ENCODE results near the gene PRKAG3. TPM values are rescaled to one million over a fixed set of nuclear protein-coding genes. Genes with fewer than 3 reads are reported as not detected.
"Not testable (repeated sequence)": the region's sequence is repeated elsewhere in the genome, so short reads cannot be mapped to it uniquely, and the experiment has no call there.

Gene PRKAG3
- total RNA-seq, 1 experiment from 2014 or later, result not detected

- intact Hi-C loops (cut with micrococcal nuclease; ENCODE audit: unreplicated experiment), result no loop called here
- no peak overlapping the region for H3K4me3 Mint-ChIP-seq (ENCODE audit: unreplicated experiment)
- no TSS peak for BruUV-seq (replicated peaks)
- Histone ChIP-seq H3K9me3 (peaks cover 12% of the 10 kb centered on the region), H3K27me3 (replicated peaks; ENCODE audit: control insufficient read depth, insufficient read depth, low read length) (no peaks in the 10 kb centered on the region), H3K36me3 (ENCODE audit: control insufficient read depth, insufficient read depth, low read length) (no peaks in the 10 kb centered on the region), H3K4me1 (peaks cover 8% of the 10 kb centered on the region; the same call in 1 of the 2 replicates), H3K4me3 (ENCODE audit: low read depth, low read length) (no peak overlapping the region)
- H3K27ac Mint-ChIP-seq (ENCODE audit: unreplicated experiment), result no peak overlapping the region
- no peak for DNase-seq
- no peaks in the 10 kb centered on the region for H3K27me3 Mint-ChIP-seq (ENCODE audit: insufficient read depth, unreplicated experiment)
- ChIA-PET POLR2A (no interaction called here), CTCF (no interaction called here)
- peaks cover 30% of the 10 kb centered on the region for H3K9me3 Mint-ChIP-seq (ENCODE audit: unreplicated experiment)
- H3K36me3 Mint-ChIP-seq (ENCODE audit: insufficient read depth, unreplicated experiment), result no peaks in the 10 kb centered on the region
- H3K4me1 Mint-ChIP-seq (ENCODE audit: low read depth, unreplicated experiment), result peaks cover 17% of the 10 kb centered on the region
- TF ChIP-seq CTCF (IDR thresholded peaks at IDR 0.05; ENCODE audit: insufficient read depth in 1 of 2, low read depth in 1 of 2, low read length in 1 of 2, severe bottlenecking in 1 of 2, unreplicated experiment in 1 of 2), result no peak
These were observed 54.2 kb downstream of the PRKAG3 start for GRCh38 chr2:218777276-218777990.

GRCh38 chr2:218776488-218776887 is 55.1 kb downstream of the PRKAG3 start:
- Histone ChIP-seq H3K36me3 (ENCODE audit: control insufficient read depth, insufficient read depth, low read length) (no peaks in the 10 kb centered on the region), H3K27me3 (replicated peaks; ENCODE audit: control insufficient read depth, insufficient read depth, low read length) (no peaks in the 10 kb centered on the region), H3K9me3 (peaks cover 12% of the 10 kb centered on the region), H3K4me3 (ENCODE audit: low read depth, low read length) (no peak overlapping the region), H3K4me1 (peaks cover 8% of the 10 kb centered on the region; the same call in 1 of the 2 replicates)
- Mint-ChIP-seq H3K4me1 (ENCODE audit: low read depth, unreplicated experiment) (peaks cover 13% of the 10 kb centered on the region), H3K4me3 (ENCODE audit: unreplicated experiment) (no peak overlapping the region), H3K27me3 (ENCODE audit: insufficient read depth, unreplicated experiment) (no peaks in the 10 kb centered on the region), H3K36me3 (ENCODE audit: insufficient read depth, unreplicated experiment) (no peaks in the 10 kb centered on the region), H3K27ac (ENCODE audit: unreplicated experiment) (no peak overlapping the region), H3K9me3 (ENCODE audit: unreplicated experiment) (peaks cover 30% of the 10 kb centered on the region)
- CTCF ChIA-PET, result no interaction called here
- POLR2A ChIA-PET, result no interaction called here
- no TSS peak for BruUV-seq (replicated peaks)
- no peak for TF ChIP-seq CTCF (IDR thresholded peaks at IDR 0.05; ENCODE audit: insufficient read depth in 1 of 2, low read depth in 1 of 2, low read length in 1 of 2, severe bottlenecking in 1 of 2, unreplicated experiment in 1 of 2)
- no peak for DNase-seq
- intact Hi-C loops (cut with micrococcal nuclease; ENCODE audit: unreplicated experiment), result no loop called here

GRCh38 chr2:218773881-218774280 is 57.7 kb downstream of the PRKAG3 start:
- POLR2A ChIA-PET, result no interaction called here
- TF ChIP-seq CTCF (IDR thresholded peaks at IDR 0.05; ENCODE audit: insufficient read depth in 1 of 2, low read depth in 1 of 2, low read length in 1 of 2, severe bottlenecking in 1 of 2, unreplicated experiment in 1 of 2), result no peak
- Mint-ChIP-seq H3K4me1 (ENCODE audit: low read depth, unreplicated experiment) (no peaks in the 10 kb centered on the region), H3K27me3 (ENCODE audit: insufficient read depth, unreplicated experiment) (no peaks in the 10 kb centered on the region), H3K27ac (ENCODE audit: unreplicated experiment) (no peak overlapping the region), H3K4me3 (ENCODE audit: unreplicated experiment) (no peak overlapping the region), H3K36me3 (ENCODE audit: insufficient read depth, unreplicated experiment) (no peaks in the 10 kb centered on the region), H3K9me3 (ENCODE audit: unreplicated experiment) (peaks cover 30% of the 10 kb centered on the region)
- DNase-seq, result no peak
- Histone ChIP-seq H3K4me1 (no peaks in the 10 kb centered on the region), H3K27me3 (replicated peaks; ENCODE audit: control insufficient read depth, insufficient read depth, low read length) (no peaks in the 10 kb centered on the region), H3K4me3 (ENCODE audit: low read depth, low read length) (no peak overlapping the region), H3K36me3 (ENCODE audit: control insufficient read depth, insufficient read depth, low read length) (no peaks in the 10 kb centered on the region), H3K9me3 (peaks cover 12% of the 10 kb centered on the region)
- no TSS peak for BruUV-seq (replicated peaks)
- CTCF ChIA-PET, result interaction anchor here (1.4 kb wide), 1 partner anchor 73 kb away, joined by 4 read pairs; no protein-coding TSS in a partner anchor
- intact Hi-C loops (cut with micrococcal nuclease; ENCODE audit: unreplicated experiment), result no loop called here

GRCh38 chr2:218772759-218773158 is 58.8 kb downstream of the PRKAG3 start:
- CTCF ChIA-PET, result interaction anchor here (1.4 kb wide), 1 partner anchor 75 kb away, joined by 4 read pairs; no protein-coding TSS in a partner anchor
- H3K27ac Mint-ChIP-seq (ENCODE audit: unreplicated experiment); H3K4me1 Mint-ChIP-seq (ENCODE audit: low read depth, unreplicated experiment); BruUV-seq (replicated peaks); H3K36me3 Mint-ChIP-seq (ENCODE audit: insufficient read depth, unreplicated experiment); H3K4me1 ChIP-seq; DNase-seq; POLR2A ChIA-PET; H3K36me3 ChIP-seq (ENCODE audit: control insufficient read depth, insufficient read depth, low read length); H3K4me3 ChIP-seq (ENCODE audit: low read depth, low read length); H3K27me3 ChIP-seq (replicated peaks; ENCODE audit: control insufficient read depth, insufficient read depth, low read length); H3K27me3 Mint-ChIP-seq (ENCODE audit: insufficient read depth, unreplicated experiment); H3K4me3 Mint-ChIP-seq (ENCODE audit: unreplicated experiment): not testable (repeated sequence)
- intact Hi-C loops (cut with micrococcal nuclease; ENCODE audit: unreplicated experiment), result loop anchor here (1.0 kb wide), 1 partner anchor 75 kb away; no protein-coding TSS in a partner anchor
- peaks cover 30% of the 10 kb centered on the region for H3K9me3 Mint-ChIP-seq (ENCODE audit: unreplicated experiment)
- H3K9me3 ChIP-seq, result peaks cover 12% of the 10 kb centered on the region
